Measurements from ENCODE around the gene SOX11.

Gene SOX11

DNA sequence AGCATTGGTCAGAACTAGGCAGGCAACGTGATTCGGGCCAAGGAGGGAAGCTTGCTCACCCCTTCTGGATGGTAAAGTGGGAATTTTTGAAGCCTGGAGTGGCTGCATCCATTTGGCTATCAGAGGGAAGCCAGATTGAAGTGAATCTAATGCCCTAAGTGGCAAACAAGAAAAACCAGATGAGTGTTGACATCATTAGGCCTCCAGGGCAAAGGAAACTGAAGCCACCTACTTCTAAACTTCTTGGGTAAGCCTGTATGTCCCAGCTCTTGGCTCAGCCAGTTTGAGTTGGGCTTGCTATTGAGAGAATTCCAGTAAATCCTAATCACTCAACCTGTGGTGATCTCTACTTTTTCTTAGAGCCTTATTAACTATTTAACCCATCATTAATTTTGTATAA, 20.9 kb downstream of the SOX11 start:
- Histone ChIP-seq H4K20me1 (ENCODE audit: insufficient read depth, low read length, poor library complexity, severe bottlenecking) (no peaks in the 10 kb centered on the region), H3K27me3 (ENCODE audit: insufficient read depth, low read length, poor library complexity, severe bottlenecking) (no peaks in the 10 kb centered on the region), H3K36me3 (ENCODE audit: insufficient read depth, low read length) (no peaks in the 10 kb centered on the region), H3K9ac (ENCODE audit: low read depth, low read length, poor library complexity, severe bottlenecking) (no peak overlapping the region), H3K79me2 (ENCODE audit: insufficient read depth, low read length) (no peaks in the 10 kb centered on the region), H3K4me3 (ENCODE audit: low read length, poor library complexity, severe bottlenecking) (no peak overlapping the region), H3K9me2 (replicated peaks; ENCODE audit: low read depth, low read length) (no peaks in the 10 kb centered on the region), H3K4me1 (ENCODE audit: insufficient read depth, low read length, poor library complexity, severe bottlenecking) (no peaks in the 10 kb centered on the region), H3K9me3 (ENCODE audit: insufficient read depth, low read depth, low read length) (no peaks in the 10 kb centered on the region), H2AFZ (ENCODE audit: low read length) (no peak overlapping the region), H3F3A (ENCODE audit: low read depth) (no peaks in the 10 kb centered on the region), H3K4me2 (ENCODE audit: low read depth, low read length, poor library complexity, severe bottlenecking) (no peak overlapping the region)
- TF ChIP-seq, protein P1, sequence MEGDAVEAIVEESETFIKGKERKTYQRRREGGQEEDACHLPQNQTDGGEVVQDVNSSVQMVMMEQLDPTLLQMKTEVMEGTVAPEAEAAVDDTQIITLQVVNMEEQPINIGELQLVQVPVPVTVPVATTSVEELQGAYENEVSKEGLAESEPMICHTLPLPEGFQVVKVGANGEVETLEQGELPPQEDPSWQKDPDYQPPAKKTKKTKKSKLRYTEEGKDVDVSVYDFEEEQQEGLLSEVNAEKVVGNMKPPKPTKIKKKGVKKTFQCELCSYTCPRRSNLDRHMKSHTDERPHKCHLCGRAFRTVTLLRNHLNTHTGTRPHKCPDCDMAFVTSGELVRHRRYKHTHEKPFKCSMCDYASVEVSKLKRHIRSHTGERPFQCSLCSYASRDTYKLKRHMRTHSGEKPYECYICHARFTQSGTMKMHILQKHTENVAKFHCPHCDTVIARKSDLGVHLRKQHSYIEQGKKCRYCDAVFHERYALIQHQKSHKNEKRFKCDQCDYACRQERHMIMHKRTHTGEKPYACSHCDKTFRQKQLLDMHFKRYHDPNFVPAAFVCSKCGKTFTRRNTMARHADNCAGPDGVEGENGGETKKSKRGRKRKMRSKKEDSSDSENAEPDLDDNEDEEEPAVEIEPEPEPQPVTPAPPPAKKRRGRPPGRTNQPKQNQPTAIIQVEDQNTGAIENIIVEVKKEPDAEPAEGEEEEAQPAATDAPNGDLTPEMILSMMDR (conservative IDR thresholded peaks at IDR 0.05; ENCODE audit: low read length), result no peak
- TF ChIP-seq EZH2phosphoT487 (IDR thresholded peaks at IDR 0.05; ENCODE audit: borderline replicate concordance), result no peak

DNA sequence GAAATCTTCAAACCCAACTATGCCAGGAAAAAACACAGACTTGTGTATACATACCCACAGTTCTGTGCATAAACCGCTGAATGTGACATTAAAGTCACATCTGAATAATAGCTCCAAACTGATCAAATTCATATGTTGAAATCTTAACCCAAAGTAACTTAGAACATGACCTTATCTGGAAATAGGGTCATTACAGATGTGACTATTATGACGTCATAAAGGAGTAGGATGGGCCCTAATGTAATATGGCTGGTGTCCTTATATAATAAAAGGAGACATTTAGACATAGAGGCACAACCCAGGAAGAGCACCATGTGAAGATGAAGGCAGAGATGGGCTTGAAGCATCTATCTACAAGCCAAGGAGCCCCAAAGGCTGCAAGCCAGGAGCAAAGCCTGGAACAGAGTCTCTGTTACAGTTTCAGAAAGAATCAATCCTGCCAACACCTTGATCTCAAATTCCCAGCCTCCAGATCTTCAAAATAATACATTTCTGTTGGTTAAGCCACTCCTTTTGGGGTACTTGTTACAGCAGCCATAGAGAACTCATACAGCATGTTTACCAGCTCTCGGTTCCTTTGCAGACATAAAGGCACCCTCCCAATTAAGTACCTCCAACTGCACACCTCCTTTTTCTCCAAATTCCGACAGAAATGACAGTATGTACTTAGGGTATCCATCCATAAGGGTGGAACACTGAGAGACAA, 27.6 kb downstream of the SOX11 start:
- TF ChIP-seq, protein P1 (conservative IDR thresholded peaks at IDR 0.05; ENCODE audit: low read length), result no peak
- no peak for TF ChIP-seq EZH2phosphoT487 (IDR thresholded peaks at IDR 0.05; ENCODE audit: borderline replicate concordance)
- H3K9me2 ChIP-seq (replicated peaks; ENCODE audit: low read depth, low read length), result no peaks in the 10 kb centered on the region
- no peaks in the 10 kb centered on the region for H3K36me3 ChIP-seq (ENCODE audit: insufficient read depth, low read length)
- H3K4me3 ChIP-seq (ENCODE audit: low read length, poor library complexity, severe bottlenecking), result no peak overlapping the region
- no peaks in the 10 kb centered on the region for H3K27me3 ChIP-seq (ENCODE audit: insufficient read depth, low read length, poor library complexity, severe bottlenecking)
- H3K4me2 ChIP-seq (ENCODE audit: low read depth, low read length, poor library complexity, severe bottlenecking), result no peak overlapping the region
- H4K20me1 ChIP-seq (ENCODE audit: insufficient read depth, low read length, poor library complexity, severe bottlenecking), result no peaks in the 10 kb centered on the region
- H3K4me1 ChIP-seq (ENCODE audit: insufficient read depth, low read length, poor library complexity, severe bottlenecking), result no peaks in the 10 kb centered on the region
- no peak overlapping the region for H2AFZ ChIP-seq (ENCODE audit: low read length)
- no peaks in the 10 kb centered on the region for H3F3A ChIP-seq (ENCODE audit: low read depth)
- no peaks in the 10 kb centered on the region for H3K79me2 ChIP-seq (ENCODE audit: insufficient read depth, low read length)
- no peak overlapping the region for H3K9ac ChIP-seq (ENCODE audit: low read depth, low read length, poor library complexity, severe bottlenecking)
- no peaks in the 10 kb centered on the region; the same call in 1 of the 2 replicates for H3K9me3 ChIP-seq (ENCODE audit: insufficient read depth, low read depth, low read length)

DNA sequence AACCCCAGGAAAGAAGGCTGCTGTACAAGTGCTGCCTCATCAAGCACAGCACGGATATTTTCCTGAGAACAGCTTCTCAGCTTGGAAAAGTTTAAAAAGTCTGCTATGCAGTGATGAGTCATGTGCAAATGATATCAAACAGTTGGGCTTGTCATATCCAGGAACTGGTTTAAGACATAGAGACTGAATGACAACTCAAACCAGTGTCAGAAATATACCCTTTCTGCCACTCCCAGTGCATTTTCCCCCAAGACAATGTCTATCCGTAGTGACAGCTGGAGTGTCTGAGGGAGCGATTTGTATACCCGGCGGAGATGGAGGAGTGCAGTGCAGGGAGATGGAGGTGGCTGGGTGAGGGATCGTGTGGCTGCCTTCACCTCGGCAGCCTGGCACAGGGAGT, 28.2 kb downstream of the SOX11 start:
- Histone ChIP-seq H4K20me1 (ENCODE audit: insufficient read depth, low read length, poor library complexity, severe bottlenecking) (no peaks in the 10 kb centered on the region), H3K4me1 (ENCODE audit: insufficient read depth, low read length, poor library complexity, severe bottlenecking) (no peaks in the 10 kb centered on the region), H3K9ac (ENCODE audit: low read depth, low read length, poor library complexity, severe bottlenecking) (no peak overlapping the region), H2AFZ (ENCODE audit: low read length) (no peak overlapping the region), H3K9me3 (ENCODE audit: insufficient read depth, low read depth, low read length) (no peaks in the 10 kb centered on the region; the same call in 1 of the 2 replicates), H3K4me2 (ENCODE audit: low read depth, low read length, poor library complexity, severe bottlenecking) (no peak overlapping the region), H3K9me2 (replicated peaks; ENCODE audit: low read depth, low read length) (no peaks in the 10 kb centered on the region), H3K36me3 (ENCODE audit: insufficient read depth, low read length) (no peaks in the 10 kb centered on the region), H3K79me2 (ENCODE audit: insufficient read depth, low read length) (no peaks in the 10 kb centered on the region), H3K4me3 (ENCODE audit: low read length, poor library complexity, severe bottlenecking) (no peak overlapping the region), H3F3A (ENCODE audit: low read depth) (no peaks in the 10 kb centered on the region), H3K27me3 (ENCODE audit: insufficient read depth, low read length, poor library complexity, severe bottlenecking) (no peaks in the 10 kb centered on the region)
- TF ChIP-seq EZH2phosphoT487 (IDR thresholded peaks at IDR 0.05; ENCODE audit: borderline replicate concordance), result no peak
- TF ChIP-seq, protein P1 (conservative IDR thresholded peaks at IDR 0.05; ENCODE audit: low read length), result no peak
